ENCODE results near the gene GRIN1.

DNA sequence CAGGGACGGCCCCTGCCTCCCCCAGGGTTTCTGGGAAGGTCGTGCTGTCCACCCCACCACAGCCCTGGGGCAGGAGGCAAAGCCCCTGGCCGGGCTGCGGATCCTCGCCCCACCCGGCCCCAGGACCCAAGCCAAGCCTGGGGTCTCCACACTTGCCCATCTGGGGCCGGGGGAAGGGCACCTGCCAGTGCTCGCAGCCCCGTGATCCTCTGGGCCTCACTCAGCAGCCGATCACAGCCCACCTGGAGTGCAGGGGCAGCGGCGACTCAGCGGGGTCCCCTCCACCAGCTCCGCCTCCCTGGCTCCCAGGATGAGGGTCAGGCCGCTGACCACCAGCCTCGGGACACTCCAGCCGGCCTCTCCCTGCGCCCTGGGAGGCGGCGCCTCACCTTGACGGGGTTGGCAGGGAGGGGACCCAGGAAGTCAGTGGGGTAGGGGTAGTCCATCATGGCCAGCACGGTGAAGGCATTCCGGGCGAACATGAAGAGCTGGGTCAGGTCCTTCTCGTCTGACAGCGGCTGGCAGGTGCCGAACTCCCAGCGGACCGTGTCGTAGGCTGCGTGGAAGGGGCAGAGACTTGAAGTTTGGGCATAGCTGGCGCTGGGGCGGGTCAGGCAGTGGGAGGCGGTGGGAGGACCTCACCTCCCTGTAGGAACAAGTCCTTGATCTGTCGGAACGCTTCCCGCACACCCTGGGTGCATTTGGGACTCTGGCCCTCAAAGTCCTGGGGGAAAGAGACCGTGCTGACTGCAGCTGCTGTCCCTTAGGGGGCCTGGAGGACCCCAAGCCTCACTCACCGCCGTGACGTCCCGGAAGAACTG is 26.2 kb upstream of the GRIN1 start:
- TF ChIP-seq, protein P1, sequence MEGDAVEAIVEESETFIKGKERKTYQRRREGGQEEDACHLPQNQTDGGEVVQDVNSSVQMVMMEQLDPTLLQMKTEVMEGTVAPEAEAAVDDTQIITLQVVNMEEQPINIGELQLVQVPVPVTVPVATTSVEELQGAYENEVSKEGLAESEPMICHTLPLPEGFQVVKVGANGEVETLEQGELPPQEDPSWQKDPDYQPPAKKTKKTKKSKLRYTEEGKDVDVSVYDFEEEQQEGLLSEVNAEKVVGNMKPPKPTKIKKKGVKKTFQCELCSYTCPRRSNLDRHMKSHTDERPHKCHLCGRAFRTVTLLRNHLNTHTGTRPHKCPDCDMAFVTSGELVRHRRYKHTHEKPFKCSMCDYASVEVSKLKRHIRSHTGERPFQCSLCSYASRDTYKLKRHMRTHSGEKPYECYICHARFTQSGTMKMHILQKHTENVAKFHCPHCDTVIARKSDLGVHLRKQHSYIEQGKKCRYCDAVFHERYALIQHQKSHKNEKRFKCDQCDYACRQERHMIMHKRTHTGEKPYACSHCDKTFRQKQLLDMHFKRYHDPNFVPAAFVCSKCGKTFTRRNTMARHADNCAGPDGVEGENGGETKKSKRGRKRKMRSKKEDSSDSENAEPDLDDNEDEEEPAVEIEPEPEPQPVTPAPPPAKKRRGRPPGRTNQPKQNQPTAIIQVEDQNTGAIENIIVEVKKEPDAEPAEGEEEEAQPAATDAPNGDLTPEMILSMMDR (IDR thresholded peaks at IDR 0.05), result no peak
- no peak for TF ChIP-seq POLR2A (IDR thresholded peaks at IDR 0.05)

Measured in thyroid gland (tissue), 4 donors.